ENCODE measurements around the gene CHAF1A.

- TF ChIP-seq CTCF (IDR thresholded peaks at IDR 0.05) (no peak), POLR2A (IDR thresholded peaks at IDR 0.05) (no peak)
Measured at GRCh38 chr19:4414800-4415321, 12.4 kb downstream of the CHAF1A start.
